RWPE1 (cell line): ENCODE data around the gene TRAPPC3.
"Not testable (repeated sequence)": the region's sequence is repeated elsewhere in the genome, so short reads cannot be mapped to it uniquely, and the experiment has no call there.

Source experiments
- CTCF ChIA-PET: fragments of 350-600 bp; sonication (Branson Sonifier 250); formaldehyde crosslinking; extraction: SDS; loops from one replicate; lab custom pipeline; 2021; lab: Yijun Ruan, JAX
- POLR2A ChIA-PET: fragments of 400-600 bp; formaldehyde crosslinking; extraction: SDS; loops from one replicate; lab custom pipeline; 2020; ENCODE audit warnings: antibody characterized with exemption; ENCODE audit not compliant: low non-redundant PET; lab: Yijun Ruan, JAX
- DNase-seq: peaks from one replicate; pipeline ENCODE4 v3.0.0; 2012; ENCODE audit warnings: low spot score
- H3K27ac ChIP-seq: fragments of 450-650 bp; 2 replicates; pipeline ENCODE4 v1.5.1; 2017
- CTCF ChIP-seq: fragments of 450-650 bp; conservative IDR thresholded peaks from 2 replicates; pipeline ENCODE4 v1.5.1; 2017; ENCODE audit warnings: low read depth, mild to moderate bottlenecking

Gene TRAPPC3

DNA sequence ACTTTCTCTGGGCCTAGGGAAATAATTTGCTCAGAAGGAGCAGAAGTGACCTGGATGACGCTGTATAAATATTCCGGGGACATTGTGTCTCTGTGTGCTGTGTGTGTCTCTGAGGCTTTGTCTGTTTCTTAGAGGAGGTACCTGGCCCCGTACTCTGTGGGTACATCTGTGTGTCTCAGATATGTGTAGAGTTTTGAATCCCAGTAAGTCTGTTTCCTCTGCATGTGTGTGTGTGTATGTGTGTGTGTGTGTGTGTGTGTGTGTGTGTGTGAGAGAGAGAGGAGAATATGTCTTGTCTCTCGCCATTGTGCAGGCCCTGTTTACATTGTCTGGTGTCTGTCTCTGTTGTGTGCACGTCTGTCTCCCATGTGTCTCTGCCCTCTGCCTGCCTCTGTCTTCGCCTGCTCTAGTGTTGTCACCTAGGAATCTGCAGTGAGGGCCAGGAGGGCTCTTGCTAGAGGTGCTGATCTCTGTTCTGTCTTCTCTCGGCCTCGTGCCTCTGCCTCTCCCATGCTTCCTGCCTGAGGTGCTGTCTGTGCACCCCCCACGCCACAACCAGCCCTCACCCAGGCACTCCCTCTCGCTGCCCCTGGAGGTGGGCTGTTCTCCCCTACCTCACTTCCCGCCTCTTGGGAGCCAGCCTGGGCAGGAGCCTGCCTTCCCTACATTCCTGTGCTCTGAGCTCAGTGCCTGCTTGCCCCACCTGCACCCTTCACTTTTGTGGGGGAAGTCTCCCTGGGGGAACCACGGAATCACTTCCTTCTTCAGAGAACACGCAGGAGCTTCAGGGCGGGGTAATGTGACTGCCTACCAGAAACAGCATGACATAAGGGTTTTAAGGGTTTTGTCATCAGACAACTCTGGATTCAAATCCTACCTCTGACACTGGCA is 12.6 kb upstream of the TRAPPC3 start:
- ChIA-PET CTCF (interaction anchor here (0.5 to 1.9 kb wide), 3 partner anchors 9 to 130 kb away, joined by 3 to 8 read pairs (median 6); no protein-coding TSS in a partner anchor), POLR2A (interaction anchor here (1.2 kb wide), 1 partner anchor 26 kb away, joined by 3 read pairs; no protein-coding TSS in a partner anchor)
- peak overlapping the region; percentile 96 for H3K27ac ChIP-seq
- TF ChIP-seq CTCF = no peak
- peak; percentile 80 for DNase-seq

DNA sequence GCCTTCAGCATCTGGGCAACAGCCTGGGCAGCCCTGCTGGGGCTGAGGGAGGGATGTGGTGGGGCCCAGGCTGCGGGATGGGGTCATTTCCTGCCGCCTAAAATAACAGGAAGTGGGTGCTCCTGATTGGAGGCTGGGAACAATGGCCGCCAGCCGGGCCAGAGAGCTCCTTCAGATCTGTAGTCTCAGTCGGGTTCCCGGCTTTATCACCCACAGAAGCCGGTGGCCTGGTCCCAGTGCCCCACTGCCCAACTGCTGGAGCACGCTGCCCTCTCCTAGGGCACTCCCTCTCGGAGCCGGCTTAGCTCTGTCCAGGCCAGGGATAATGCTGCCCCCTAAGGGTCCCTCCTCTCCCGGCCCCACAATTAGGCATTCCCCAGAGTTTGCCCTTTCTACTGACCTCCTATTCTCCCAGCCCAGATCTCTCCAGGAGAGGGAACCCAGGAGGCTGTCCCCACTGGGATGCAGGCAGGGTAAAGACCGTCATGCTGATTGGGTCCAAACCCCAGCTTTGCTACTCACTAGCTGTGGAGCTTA is 11.7 kb upstream of the TRAPPC3 start:
- CTCF ChIA-PET = interaction anchor here (0.5 to 1.9 kb wide), 6 partner anchors 9 to 131 kb away, joined by 3 to 8 read pairs (median 4); no protein-coding TSS in a partner anchor
- peak overlapping the region; percentile 96 for H3K27ac ChIP-seq
- peak; percentile 60 for DNase-seq
- POLR2A ChIA-PET = interaction anchor here (1.1 to 1.2 kb wide), 2 partner anchors 10 to 27 kb away, joined by 3 read pairs; no protein-coding TSS in a partner anchor
- TF ChIP-seq CTCF = no peak; the same call in 1 of the 2 replicates

- TF ChIP-seq CTCF = no peak
- DNase-seq = no peak
- CTCF ChIA-PET = interaction anchor here (0.7 to 1.7 kb wide), 7 partner anchors 9 to 125 kb away, joined by 3 to 6 read pairs (median 3); partner anchors contain the start of gene TRAPPC3
- peak overlapping the region; percentile 96 for H3K27ac ChIP-seq
- POLR2A ChIA-PET = interaction anchor here (1.1 to 1.2 kb wide), 2 partner anchors 9 to 27 kb away, joined by 3 read pairs; no protein-coding TSS in a partner anchor
Measured at GRCh38 chr1:36160388-36160948, 11.2 kb upstream of the TRAPPC3 start.

- ChIA-PET POLR2A (interaction anchor here (0.6 to 1.1 kb wide), 2 partner anchors 8 to 14 kb away, joined by 3 read pairs; no protein-coding TSS in a partner anchor), CTCF (interaction anchor here (0.9 to 1.7 kb wide), 5 partner anchors 10 to 126 kb away, joined by 3 to 4 read pairs (median 3); partner anchors contain the start of gene TRAPPC3)
- peak overlapping the region; percentile 96 for H3K27ac ChIP-seq
Measured at GRCh38 chr1:36159614-36160387, 10.5 kb upstream of the TRAPPC3 start.

DNA sequence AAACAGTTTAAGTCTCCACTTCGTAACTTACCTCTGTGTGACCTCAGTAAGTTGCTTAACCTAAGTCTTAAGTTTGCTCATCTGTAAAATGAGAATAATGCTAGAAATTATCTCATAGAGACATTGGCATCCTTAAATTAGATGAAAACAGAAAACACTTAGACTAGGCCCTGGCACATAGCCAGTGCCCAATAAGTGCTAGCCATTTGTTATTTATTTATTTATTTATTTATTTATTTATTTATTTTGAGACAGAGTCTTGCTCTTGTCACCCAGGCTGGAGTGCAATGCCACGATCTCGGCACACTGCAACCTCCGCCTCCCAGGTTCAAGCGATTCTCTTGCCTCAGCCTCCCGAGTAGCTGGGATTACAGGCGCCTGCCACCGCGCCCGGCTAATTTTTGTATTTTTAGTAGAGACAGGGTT is 9.6 kb upstream of the TRAPPC3 start:
- DNase-seq, POLR2A ChIA-PET: not testable (repeated sequence)
- H3K27ac ChIP-seq = peak overlapping the region; percentile 96
- CTCF ChIA-PET = interaction anchor here (0.7 to 1.7 kb wide), 3 partner anchors 9 to 132 kb away, joined by 3 to 4 read pairs (median 3); partner anchors contain the start of gene TRAPPC3

More at GRCh38 chr1:36159614-36160387, 10.5 kb upstream of the TRAPPC3 start:
- DNase-seq = no peak
- no peak for TF ChIP-seq CTCF
